BJ (cell line): ENCODE data around the gene NKAIN2. TPM values are rescaled to one million over a fixed set of nuclear protein-coding genes. Genes with fewer than 3 reads are reported as not detected.

Experiments
- CTCF ChIA-PET: fragments of 350-600 bp; formaldehyde crosslinking; extraction: SDS; loops from one replicate; lab custom pipeline; 2021; ENCODE audit warnings: antibody characterized with exemption, inconsistent platforms; lab: Yijun Ruan, JAX
- POLR2A ChIA-PET: fragments of 300-600 bp; sonication (Branson Sonifier 250); formaldehyde crosslinking; extraction: SDS; loops from one replicate; lab custom pipeline; 2021; ENCODE audit warnings: antibody characterized with exemption; lab: Charles Lee
- DNase-seq: peaks from one replicate; pipeline ENCODE4 v3.0.0-alpha.2; 2011; ENCODE audit warnings: low read depth
- H3K27me3 ChIP-seq: 2 replicates; pipeline ENCODE4 v1.6.0; 2011; ENCODE audit warnings: low read length; ENCODE audit not compliant: control insufficient read depth, insufficient read depth
- H3K36me3 ChIP-seq: 2 replicates; pipeline ENCODE4 v1.5.1; 2011; ENCODE audit warnings: low read length; ENCODE audit not compliant: control insufficient read depth, insufficient read depth
- H3K4me3 ChIP-seq: 2 replicates; pipeline ENCODE4 v1.5.1; 2011; ENCODE audit warnings: low read depth, mild to moderate bottlenecking, control low read depth, low read length
- polyA plus RNA-seq: library from polyadenylated mRNA; depleted of rRNA; stranded (reverse); fragments of >200 nt; gene quantifications from 2 replicates; pipeline ENCODE4 v1.2.3, GENCODE V29; 2011
- TF ChIP-seq, protein P1 (sequence below): IDR thresholded peaks from 2 replicates; pipeline ENCODE4 v1.5.1; 2011; ENCODE audit warnings: low read depth, mild to moderate bottlenecking, control low read depth, inconsistent platforms, low read length, moderate library complexity; ENCODE audit not compliant: insufficient read depth

The NKAIN2 gene
- polyA plus RNA-seq, 1 experiment = not detected

GRCh38 chr6:124470803-124471202 lies 667.1 kb downstream of the NKAIN2 start:
- TF ChIP-seq, protein P1, sequence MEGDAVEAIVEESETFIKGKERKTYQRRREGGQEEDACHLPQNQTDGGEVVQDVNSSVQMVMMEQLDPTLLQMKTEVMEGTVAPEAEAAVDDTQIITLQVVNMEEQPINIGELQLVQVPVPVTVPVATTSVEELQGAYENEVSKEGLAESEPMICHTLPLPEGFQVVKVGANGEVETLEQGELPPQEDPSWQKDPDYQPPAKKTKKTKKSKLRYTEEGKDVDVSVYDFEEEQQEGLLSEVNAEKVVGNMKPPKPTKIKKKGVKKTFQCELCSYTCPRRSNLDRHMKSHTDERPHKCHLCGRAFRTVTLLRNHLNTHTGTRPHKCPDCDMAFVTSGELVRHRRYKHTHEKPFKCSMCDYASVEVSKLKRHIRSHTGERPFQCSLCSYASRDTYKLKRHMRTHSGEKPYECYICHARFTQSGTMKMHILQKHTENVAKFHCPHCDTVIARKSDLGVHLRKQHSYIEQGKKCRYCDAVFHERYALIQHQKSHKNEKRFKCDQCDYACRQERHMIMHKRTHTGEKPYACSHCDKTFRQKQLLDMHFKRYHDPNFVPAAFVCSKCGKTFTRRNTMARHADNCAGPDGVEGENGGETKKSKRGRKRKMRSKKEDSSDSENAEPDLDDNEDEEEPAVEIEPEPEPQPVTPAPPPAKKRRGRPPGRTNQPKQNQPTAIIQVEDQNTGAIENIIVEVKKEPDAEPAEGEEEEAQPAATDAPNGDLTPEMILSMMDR = no peak
- CTCF ChIA-PET = no interaction called here
- POLR2A ChIA-PET = no interaction called here
- no peak for DNase-seq
- Histone ChIP-seq H3K4me3 (no peak overlapping the region), H3K27me3 (no peaks in the 10 kb centered on the region), H3K36me3 (no peaks in the 10 kb centered on the region)

DNA sequence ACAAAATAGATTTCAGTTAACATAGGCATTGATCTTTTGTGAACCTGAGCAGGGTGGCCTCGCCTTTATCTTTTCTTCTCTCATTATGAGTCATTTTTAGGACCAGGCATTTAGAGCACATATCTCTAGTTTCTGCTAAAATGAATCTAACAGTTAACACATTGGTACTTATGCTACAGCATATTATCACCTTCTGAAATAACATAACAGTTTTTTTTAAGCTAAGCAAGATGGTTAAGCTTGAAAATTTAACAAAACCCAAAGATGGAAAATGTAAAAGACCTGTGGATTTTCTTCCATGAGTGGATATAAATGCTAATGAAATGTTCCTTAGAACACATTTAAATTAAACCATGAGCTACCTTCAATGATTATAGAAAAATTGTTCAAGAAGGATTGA lies 671.5 kb downstream of the NKAIN2 start:
- TF ChIP-seq, protein P1 = no peak
- Histone ChIP-seq H3K27me3 (no peaks in the 10 kb centered on the region), H3K36me3 (no peaks in the 10 kb centered on the region), H3K4me3 (no peak overlapping the region)
- ChIA-PET POLR2A (no interaction called here), CTCF (no interaction called here)
- DNase-seq = no peak

DNA sequence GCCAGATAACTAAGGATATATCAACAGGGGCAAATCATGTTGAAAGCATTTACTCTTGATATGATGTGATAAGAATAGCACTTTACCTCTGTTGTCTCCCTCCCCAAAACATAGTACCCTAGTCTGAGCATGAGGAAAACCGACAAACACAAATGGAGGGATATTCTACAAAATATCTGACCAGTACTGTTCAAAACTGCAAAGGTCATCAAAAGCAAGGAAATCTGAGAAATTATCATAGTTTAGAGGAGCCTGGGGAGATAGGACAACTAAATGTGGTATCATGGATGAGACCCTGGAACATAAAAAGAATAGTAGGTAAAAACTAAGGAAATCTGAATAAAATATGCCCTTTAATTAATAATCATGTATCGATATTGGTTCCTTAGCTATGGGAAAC lies 675.2 kb downstream of the NKAIN2 start:
- POLR2A ChIA-PET = no interaction called here
- CTCF ChIA-PET = no interaction called here
- no peaks in the 10 kb centered on the region for H3K27me3 ChIP-seq
- no peak for DNase-seq
- H3K4me3 ChIP-seq = no peak overlapping the region
- no peaks in the 10 kb centered on the region for H3K36me3 ChIP-seq
- TF ChIP-seq, protein P1 = no peak

DNA sequence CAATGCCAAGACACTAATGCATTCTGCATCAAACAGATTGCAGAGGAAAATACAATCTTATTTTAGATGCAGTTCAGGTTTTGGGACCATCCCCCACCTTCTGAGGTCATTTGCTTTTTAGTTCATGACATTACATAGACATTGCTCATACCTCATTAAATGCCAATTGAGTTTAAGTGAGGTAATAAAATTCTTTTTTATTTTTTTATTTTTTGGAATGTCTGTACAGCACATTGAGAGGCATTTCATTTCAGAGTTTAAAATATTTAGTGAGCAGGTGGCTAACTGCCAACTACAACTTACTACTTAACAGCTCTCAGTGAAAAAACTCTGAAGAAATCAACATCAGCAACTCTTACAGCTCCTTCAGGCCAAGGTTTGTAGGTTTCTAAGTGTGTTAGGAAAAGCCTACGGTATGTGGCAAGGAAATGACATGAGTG lies 676.3 kb downstream of the NKAIN2 start:
- TF ChIP-seq, protein P1 = no peak
- no peak overlapping the region for H3K4me3 ChIP-seq
- H3K36me3 ChIP-seq = no peaks in the 10 kb centered on the region
- ChIA-PET CTCF (no interaction called here), POLR2A (no interaction called here)
- no peaks in the 10 kb centered on the region for H3K27me3 ChIP-seq
- no peak for DNase-seq

DNA sequence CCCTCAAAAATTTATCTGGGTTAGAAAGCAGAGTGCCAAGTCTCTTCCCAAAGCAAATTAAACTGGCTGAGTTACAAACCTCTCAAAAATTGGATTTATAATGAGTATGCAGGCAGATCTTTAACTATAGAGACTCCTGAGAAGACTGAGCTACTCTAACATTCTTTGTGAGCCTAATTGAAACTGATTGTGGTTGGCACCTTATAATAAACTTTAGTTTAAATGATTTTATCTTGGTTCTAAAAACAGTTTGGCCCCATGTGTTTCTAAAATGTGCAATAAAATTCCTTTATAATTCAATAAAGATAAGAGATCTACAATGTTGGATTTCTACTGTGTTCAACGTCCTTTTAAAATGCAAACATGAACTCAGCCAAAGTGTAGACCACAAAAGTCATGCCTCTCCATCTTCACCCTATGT lies 678.4 kb downstream of the NKAIN2 start:
- ChIA-PET POLR2A (no interaction called here), CTCF (no interaction called here)
- TF ChIP-seq, protein P1 = no peak
- H3K4me3 ChIP-seq = no peak overlapping the region
- H3K27me3 ChIP-seq = no peaks in the 10 kb centered on the region
- no peak for DNase-seq
- H3K36me3 ChIP-seq = no peaks in the 10 kb centered on the region
